Measurements from ENCODE around the gene MTRR.

- TF ChIP-seq CTCF (IDR thresholded peaks at IDR 0.05) (no peak), FOXP1 (CRISPR knock-in tag; IDR thresholded peaks at IDR 0.05; ENCODE audit: borderline replicate concordance) (no peak), USF2 (CRISPR knock-in tag; IDR thresholded peaks at IDR 0.05) (no peak), E2F1 (CRISPR knock-in tag; IDR thresholded peaks at IDR 0.05) (no peak), NR1H2 (CRISPR knock-in tag; IDR thresholded peaks at IDR 0.05) (no peak), CBFB (CRISPR knock-in tag; IDR thresholded peaks at IDR 0.05; ENCODE audit: low read depth) (no peak), JAZF1 (CRISPR knock-in tag; IDR thresholded peaks at IDR 0.05) (no peak), E2F4 (CRISPR knock-in tag; IDR thresholded peaks at IDR 0.05; ENCODE audit: borderline replicate concordance, low read depth) (no peak)
Measured at GRCh38 chr5:7902201-7902600, 33.3 kb downstream of the MTRR start.

Measured in WTC11 (cell line).